Small intestine (tissue), 7 donors: ENCODE data around the gene CFAP43. TPM values are rescaled to one million over a fixed set of nuclear protein-coding genes. Genes with fewer than 3 reads are reported as not detected.

Experiments
- DNase-seq, 2 donors: peaks; one replicate each; pipeline versions ENCODE4 v3.0.0 to v3.0.0-alpha.2; 2013
- FAIRE-seq: peaks from 2 replicates; lab custom pipeline; 2012; peaks lifted over from hg19 to GRCh38; lab: Jason Lieb, UNC
- H3K27ac ChIP-seq, 3 donors: one replicate each; pipeline ENCODE4 v1.5.1; 2013; ENCODE audit warnings: low read length in 2 of 3, mild to moderate bottlenecking in 2 of 3, control low read depth in 1 of 3, inconsistent platforms in 1 of 3, low read depth in 1 of 3, moderate library complexity in 1 of 3
- H3K27me3 ChIP-seq, 3 donors: one replicate each; pipeline ENCODE4 v1.6.1; 2013; ENCODE audit warnings: low read length in 3 of 3, inconsistent platforms in 1 of 3; ENCODE audit not compliant: control insufficient read depth in 3 of 3, insufficient read depth in 3 of 3
- H3K36me3 ChIP-seq, 3 donors: one replicate each; pipeline ENCODE4 v1.6.1; 2013; ENCODE audit warnings: low read length in 3 of 3, inconsistent platforms in 1 of 3, low read depth in 1 of 3, mild to moderate bottlenecking in 1 of 3, moderate library complexity in 1 of 3; ENCODE audit not compliant: control insufficient read depth in 3 of 3, insufficient read depth in 2 of 3
- H3K4me1 ChIP-seq, 3 donors: one replicate each; pipeline ENCODE4 v1.6.1; 2013; ENCODE audit warnings: low read length in 2 of 3, inconsistent platforms in 1 of 3, low read depth in 1 of 3, mild to moderate bottlenecking in 1 of 3, moderate library complexity in 1 of 3; ENCODE audit not compliant: control insufficient read depth in 3 of 3, insufficient read depth in 2 of 3
- H3K4me3 ChIP-seq, 3 donors: one replicate each; pipeline ENCODE4 v1.5.1; 2013; ENCODE audit warnings: low read length in 3 of 3, control low read depth in 1 of 3, inconsistent platforms in 1 of 3, low read depth in 1 of 3, mild to moderate bottlenecking in 1 of 3, moderate library complexity in 1 of 3
- H3K9me3 ChIP-seq, 2 donors: one replicate each; pipeline ENCODE4 v1.6.1; 2013; ENCODE audit warnings: low read depth in 1 of 2, low read length in 1 of 2; ENCODE audit not compliant: control insufficient read depth in 2 of 2, insufficient read depth in 1 of 2
- WGBS, 3 donors: extraction: QIAGEN DNeasy Blood & Tissue Kit; methylation state at CpG; one replicate each; pipeline ENCODE4 v1.1.7; 2013; 5-methylcytosine and 5-hydroxymethylcytosine counted together
- polyA plus RNA-seq, 4 donors: library from polyadenylated mRNA; stranded (reverse) in 3 of 4; unstranded in 1 of 4; fragments of 200-250 nt in 3 of 4; fragments of 120-200 nt in 1 of 4; gene quantifications; one replicate each; pipeline versions ENCODE4 v1.2.1 to v1.2.3, GENCODE V29; 2013
- donor health status: healthy with polysubstance abuse.
- donor health status: control.
- donor health status: control.
- donor health status: Bipolar disorder and iron deficiency.
- donor health status: healthy.

The CFAP43 gene
- polyA plus RNA-seq, 4 donors = 0.21 to 7.2 TPM; not detected in 2

GRCh38 chr10:104085801-104086400, 146.3 kb downstream of the CFAP43 start, which contains the start of gene COL17A1:
Gene COL17A1 (minus strand): TSS chr10:104085880. CDS start chr10:104080673, 5,207 bp downstream.
- 31 to 58% (median 39%) methylated on average over 3 of the region's 3 CpGs for WGBS, 3 donors
- Histone ChIP-seq H3K4me1 (peaks cover 0 to 8% (median 0%) of the 10 kb centered on the region in 3 donors), H3K27me3 (peaks cover 0 to 3% (median 0%) of the 10 kb centered on the region in 3 donors), H3K27ac (no peak within 1 kb of the TSS), H3K36me3 (no peaks in the 10 kb centered on the region), H3K9me3 (no peaks in the 10 kb centered on the region), H3K4me3 (peak within 1 kb of the TSS in 1 of 3 donors; percentile 44)
- FAIRE-seq = no peak
- peak in 1 of 2 donors; percentile 31 for DNase-seq

- Histone ChIP-seq H3K9me3 (no peaks in the 10 kb centered on the region), H3K27ac (no peak overlapping the region), H3K27me3 (peaks cover 0 to 3% (median 0%) of the 10 kb centered on the region in 3 donors), H3K36me3 (no peaks in the 10 kb centered on the region), H3K4me3 (peak overlapping the region in 1 of 3 donors; percentile 44), H3K4me1 (peaks cover 0 to 8% (median 0%) of the 10 kb centered on the region in 3 donors)
- DNase-seq (no peak), FAIRE-seq (no peak)
- 80 to 82% (median 81%) methylated on average over 5 of the region's 5 CpGs for WGBS, 3 donors
These were observed 147.6 kb downstream of the CFAP43 start for GRCh38 chr10:104084482-104085142.

GRCh38 chr10:104081998-104082397, 150.2 kb downstream of the CFAP43 start:
- Histone ChIP-seq H3K27me3 (no peaks in the 10 kb centered on the region), H3K9me3 (no peaks in the 10 kb centered on the region), H3K36me3 (no peaks in the 10 kb centered on the region), H3K27ac (no peak overlapping the region), H3K4me1 (peaks cover 0 to 13% (median 2%) of the 10 kb centered on the region in 3 donors), H3K4me3 (no peak overlapping the region)
- DNase-seq = no peak
- no peak for FAIRE-seq
- WGBS, 3 donors = 81 to 87% (median 83%) methylated on average over 5 of the region's 5 CpGs

GRCh38 chr10:104080762-104081161, 151.4 kb downstream of the CFAP43 start:
- H3K36me3 ChIP-seq = no peaks in the 10 kb centered on the region
- peak; percentile 84 to 86 for DNase-seq
- H3K27ac ChIP-seq = no peak overlapping the region
- H3K27me3 ChIP-seq = no peaks in the 10 kb centered on the region
- no peak overlapping the region for H3K4me3 ChIP-seq
- 5 to 41% (median 16%) methylated on average over 1 of the region's 1 CpG for WGBS, 3 donors
- peaks cover 0 to 10% (median 2%) of the 10 kb centered on the region in 3 donors for H3K4me1 ChIP-seq
- peak; percentile 81 for FAIRE-seq
- no peaks in the 10 kb centered on the region for H3K9me3 ChIP-seq

Other genes starting within 250 kb of the CFAP43 start
- 10 to 100 TPM in 3 of 4 donors, 1 to 10 TPM in 1; 4.9 to 78.1 (median 35.5) TPM for gene COL17A1, start 146.5 kb downstream of the CFAP43 start, polyA plus RNA-seq
- 10 to 100 TPM in 1 of 4 donors, 1 to 10 TPM in 3; 3.1 to 10.6 (median 7.4) TPM for gene SFR1, start 110.2 kb downstream of the CFAP43 start, polyA plus RNA-seq
- gene GSTO1, start 22.5 kb upstream of the CFAP43 start, polyA plus RNA-seq = 100 to 1,000 TPM; 173 to 422 (median 223) TPM
- 10 to 100 TPM in 3 of 4 donors, 1 to 10 TPM in 1; 9.2 to 45.4 (median 17.0) TPM for gene GSTO2, start 36.8 kb upstream of the CFAP43 start, polyA plus RNA-seq
- 1 to 10 TPM in 3 of 4 donors, under 1 TPM in 1; 0.67 to 10.0 (median 2.4) TPM for gene ITPRIP, start 106.1 kb upstream of the CFAP43 start, polyA plus RNA-seq
- gene CFAP58, start 121.5 kb upstream of the CFAP43 start, polyA plus RNA-seq = under 1 TPM in 3 of 4 donors, not detected in 1; 0.07 to 0.27 (median 0.12) TPM